ENCODE data around the gene IQCH. TPM values are rescaled to one million over a fixed set of nuclear protein-coding genes. Genes with fewer than 3 reads are reported as not detected.

IQCH gene
- total and polyA plus RNA-seq, 2 experiments from 2014 or later, result 1.7 to 4.6 TPM

GRCh38 chr15:67504056-67504455, 249.5 kb downstream of the IQCH start (continued):
- TF ChIP-seq ETS1 (IDR thresholded peaks at IDR 0.05) (no peak), CREB1 (CRISPR knock-in tag; IDR thresholded peaks at IDR 0.05; ENCODE audit: low read depth) (no peak), CTCF (conservative IDR thresholded peaks at IDR 0.05; ENCODE audit: low read depth in 2 of 2) (no peak), EZH2phosphoT487 (IDR thresholded peaks at IDR 0.05; ENCODE audit: unreplicated experiment) (no peak), EZH2 (IDR thresholded peaks at IDR 0.05; ENCODE audit: low read depth, unreplicated experiment) (no peak), REST (IDR thresholded peaks at IDR 0.05; ENCODE audit: unreplicated experiment) (no peak)

GRCh38 chr15:67504796-67505195, 250.2 kb downstream of the IQCH start:
- H3K27me3 Mint-ChIP-seq (ENCODE audit: insufficient read depth, low read depth, poor library complexity), result no peaks in the 10 kb centered on the region
- Histone ChIP-seq H3K79me2 (replicated peaks; ENCODE audit: insufficient read depth) (no peaks in the 10 kb centered on the region), H3K36me3 (ENCODE audit: insufficient read depth) (no peaks in the 10 kb centered on the region), H2AFZ (no peak overlapping the region), H3K4me3 (no peak overlapping the region), H4K20me1 (replicated peaks; ENCODE audit: insufficient read depth) (no peaks in the 10 kb centered on the region; the same call in 1 of the 2 replicates), H3F3A (replicated peaks; ENCODE audit: low read depth) (no peaks in the 10 kb centered on the region), H3K27me3 (ENCODE audit: insufficient read depth) (no peaks in the 10 kb centered on the region), H3K27ac (ENCODE audit: low read depth) (no peak overlapping the region), H3K9me2 (ENCODE audit: insufficient read depth) (no peaks in the 10 kb centered on the region), H3K4me2 (no peak overlapping the region), H3K4me1 (ENCODE audit: insufficient read depth) (peaks cover 17% of the 10 kb centered on the region; the same call in 1 of the 2 replicates)
- no peak overlapping the region for H3K27ac Mint-ChIP-seq
- no peaks in the 10 kb centered on the region for H3K9me3 Mint-ChIP-seq
- no peak overlapping the region for H3K4me3 Mint-ChIP-seq
- peaks cover 22% of the 10 kb centered on the region for H3K4me1 Mint-ChIP-seq
- ATAC-seq (no peak), DNase-seq (ENCODE audit: low spot score) (no peak)
- no peaks in the 10 kb centered on the region for H3K36me3 Mint-ChIP-seq (ENCODE audit: low read depth)
- TF ChIP-seq STAT1 (IDR thresholded peaks at IDR 0.05; ENCODE audit: unreplicated experiment), result no peak
- no peak for TF ChIP-seq ZNF114 (CRISPR knock-in tag; IDR thresholded peaks at IDR 0.05)
- TF ChIP-seq ZNF462 (CRISPR knock-in tag; IDR thresholded peaks at IDR 0.05), result no peak
- no peak for TF ChIP-seq EZH2 (IDR thresholded peaks at IDR 0.05; ENCODE audit: low read depth, unreplicated experiment)
- no peak for TF ChIP-seq CREB1 (CRISPR knock-in tag; IDR thresholded peaks at IDR 0.05; ENCODE audit: low read depth)
- TF ChIP-seq NANOG (IDR thresholded peaks at IDR 0.05; ENCODE audit: borderline replicate concordance), result no peak
